Astrocyte (in vitro differentiated cells and primary cell): ENCODE measurements around the gene FLII. TPM values are rescaled to one million over a fixed set of nuclear protein-coding genes. Genes with fewer than 3 reads are reported as not detected.
A peak's percentile ranks its signal among the peaks of the same experiment; 100 is the strongest.

Experiments
- DNase-seq: peaks from one replicate; pipeline ENCODE4 v3.0.0-alpha.2; 2010; ENCODE audit warnings: low read depth
- FAIRE-seq: peaks from 2 replicates; lab custom pipeline; 2011; peaks lifted over from hg19 to GRCh38; lab: Jason Lieb, UNC
- H2AFZ ChIP-seq: 2 replicates; pipeline ENCODE4 v1.6.0; 2012; ENCODE audit warnings: low read depth, low read length, inconsistent platforms
- H3K27ac ChIP-seq: 2 replicates; pipeline ENCODE4 v1.5.1; 2011; ENCODE audit warnings: low read depth, low read length, inconsistent platforms
- H3K27me3 ChIP-seq: 2 replicates; pipeline ENCODE4 v1.6.0; 2011; ENCODE audit warnings: low read length, inconsistent platforms; ENCODE audit not compliant: insufficient read depth
- H3K36me3 ChIP-seq: 2 replicates; pipeline ENCODE4 v1.5.1; 2011; ENCODE audit warnings: low read length, inconsistent platforms; ENCODE audit not compliant: insufficient read depth
- H3K4me1 ChIP-seq: 2 replicates; pipeline ENCODE4 v1.5.1; 2011; ENCODE audit warnings: low read length, inconsistent platforms; ENCODE audit not compliant: insufficient read depth
- H3K4me2 ChIP-seq: 2 replicates; pipeline ENCODE4 v1.6.0; 2012; ENCODE audit warnings: low read length, inconsistent platforms
- H3K4me3 ChIP-seq: 2 replicates; pipeline ENCODE4 v1.5.1; 2011; ENCODE audit warnings: low read depth, mild to moderate bottlenecking, low read length, inconsistent platforms; ENCODE audit not compliant: insufficient read depth
- H3K79me2 ChIP-seq: 2 replicates; pipeline ENCODE4 v1.6.0; 2012; ENCODE audit warnings: mild to moderate bottlenecking, low read length, inconsistent platforms; ENCODE audit not compliant: insufficient read depth
- H3K9ac ChIP-seq: 2 replicates; pipeline ENCODE4 v1.6.0; 2012; ENCODE audit warnings: mild to moderate bottlenecking, low read length, inconsistent platforms
- H3K9me3 ChIP-seq: 2 replicates; pipeline ENCODE4 v1.5.1; 2012; ENCODE audit warnings: low read depth, mild to moderate bottlenecking, low read length, inconsistent platforms; ENCODE audit not compliant: insufficient read depth
- H4K20me1 ChIP-seq: 2 replicates; pipeline ENCODE4 v1.6.0; 2012; ENCODE audit warnings: low read length, inconsistent platforms; ENCODE audit not compliant: insufficient read depth
- H3K27ac Mint-ChIP-seq: one replicate; pipeline ENCODE4 v1.8.0; 2021; ENCODE audit warnings: mild to moderate bottlenecking, mixed read lengths; ENCODE audit not compliant: unreplicated experiment
- H3K27me3 Mint-ChIP-seq: one replicate; pipeline ENCODE4 v1.8.0; 2021; ENCODE audit warnings: low read depth, mixed read lengths; ENCODE audit not compliant: unreplicated experiment
- H3K36me3 Mint-ChIP-seq: one replicate; pipeline ENCODE4 v1.8.0; 2021; ENCODE audit warnings: low read depth, mixed read lengths; ENCODE audit not compliant: unreplicated experiment
- H3K4me1 Mint-ChIP-seq: one replicate; pipeline ENCODE4 v1.8.0; 2021; ENCODE audit warnings: low read depth, mixed read lengths; ENCODE audit not compliant: unreplicated experiment
- H3K4me3 Mint-ChIP-seq: one replicate; pipeline ENCODE4 v1.8.0; 2021; ENCODE audit warnings: mild to moderate bottlenecking, moderate library complexity, mixed read lengths; ENCODE audit not compliant: unreplicated experiment
- H3K9me3 Mint-ChIP-seq: one replicate; pipeline ENCODE4 v1.8.0; 2021; ENCODE audit warnings: mild to moderate bottlenecking, mixed read lengths; ENCODE audit not compliant: unreplicated experiment
- CTCF ChIP-seq: IDR thresholded peaks from 2 replicates; pipeline ENCODE4 v1.5.1; 2011; ENCODE audit warnings: low read depth, mild to moderate bottlenecking, inconsistent platforms, low read length, moderate library complexity; ENCODE audit not compliant: insufficient read depth
- EZH2 ChIP-seq: IDR thresholded peaks from 2 replicates; pipeline ENCODE4 v1.6.1; 2012; ENCODE audit warnings: mild to moderate bottlenecking, low read length, inconsistent platforms; ENCODE audit not compliant: insufficient read depth
- total RNA-seq: library from RNA; stranded (reverse); gene quantifications from 2 replicates; pipeline ENCODE4 v1.2.1, GENCODE V29; 2021

FLII gene
- total RNA-seq, 1 donor from 2014 or later = 257 TPM

GRCh38 chr17:18241229-18241871 lies 17.2 kb downstream of the FLII start:
- no peak for TF ChIP-seq CTCF
- TF ChIP-seq EZH2 = no peak
- Mint-ChIP-seq H3K27ac (peak overlapping the region; percentile 75), H3K4me1 (no peaks in the 10 kb centered on the region), H3K27me3 (no peaks in the 10 kb centered on the region), H3K9me3 (no peaks in the 10 kb centered on the region), H3K4me3 (no peak overlapping the region), H3K36me3 (peaks cover 25% of the 10 kb centered on the region)
- H3K79me2 ChIP-seq = no peaks in the 10 kb centered on the region
- peaks cover 4% of the 10 kb centered on the region for H3K4me1 ChIP-seq
- FAIRE-seq (no peak), DNase-seq (no peak)
- H4K20me1 ChIP-seq = peaks cover 32% of the 10 kb centered on the region
- no peak overlapping the region for H3K9ac ChIP-seq
- H2AFZ ChIP-seq = no peak overlapping the region
- H3K9me3 ChIP-seq = no peaks in the 10 kb centered on the region
- no peak overlapping the region for H3K27ac ChIP-seq
- H3K27me3 ChIP-seq = no peaks in the 10 kb centered on the region
- no peak overlapping the region for H3K4me3 ChIP-seq
- H3K36me3 ChIP-seq = peaks cover 17% of the 10 kb centered on the region
- H3K4me2 ChIP-seq = no peak overlapping the region

GRCh38 chr17:18240449-18240848 lies 18.1 kb downstream of the FLII start:
- no peak overlapping the region for H3K9ac ChIP-seq
- no peaks in the 10 kb centered on the region for H3K27me3 ChIP-seq
- no peak overlapping the region for H3K27ac ChIP-seq
- H3K9me3 ChIP-seq = no peaks in the 10 kb centered on the region
- no peak overlapping the region for H3K4me3 Mint-ChIP-seq
- H3K4me1 ChIP-seq = peaks cover 13% of the 10 kb centered on the region
- H3K36me3 ChIP-seq = peaks cover 10% of the 10 kb centered on the region
- no peak overlapping the region for H3K4me2 ChIP-seq
- TF ChIP-seq CTCF = no peak
- H3K4me1 Mint-ChIP-seq = peaks cover 6% of the 10 kb centered on the region
- H4K20me1 ChIP-seq = peaks cover 23% of the 10 kb centered on the region
- H2AFZ ChIP-seq = no peak overlapping the region
- H3K27me3 Mint-ChIP-seq = no peaks in the 10 kb centered on the region
- no peak for DNase-seq
- peaks cover 23% of the 10 kb centered on the region for H3K36me3 Mint-ChIP-seq
- no peak overlapping the region for H3K27ac Mint-ChIP-seq
- H3K79me2 ChIP-seq = no peaks in the 10 kb centered on the region
- no peak for FAIRE-seq
- no peak overlapping the region for H3K4me3 ChIP-seq
- H3K9me3 Mint-ChIP-seq = no peaks in the 10 kb centered on the region

- H3K4me1 Mint-ChIP-seq = peaks cover 6% of the 10 kb centered on the region
- FAIRE-seq = no peak
- peaks cover 21% of the 10 kb centered on the region for H3K36me3 Mint-ChIP-seq
Observed at GRCh38 chr17:18238299-18238698, 20.2 kb downstream of the FLII start.

More at GRCh38 chr17:18238299-18238698, 20.2 kb downstream of the FLII start:
- Histone ChIP-seq H4K20me1 (peaks cover 12% of the 10 kb centered on the region), H3K9ac (no peak overlapping the region), H3K4me2 (no peak overlapping the region), H3K79me2 (no peaks in the 10 kb centered on the region), H3K36me3 (peaks cover 3% of the 10 kb centered on the region), H3K4me3 (no peak overlapping the region), H3K4me1 (peaks cover 17% of the 10 kb centered on the region), H3K27me3 (no peaks in the 10 kb centered on the region), H2AFZ (no peak overlapping the region), H3K27ac (no peak overlapping the region), H3K9me3 (no peaks in the 10 kb centered on the region)
- H3K9me3 Mint-ChIP-seq = no peaks in the 10 kb centered on the region
- no peak overlapping the region for H3K4me3 Mint-ChIP-seq
- no peaks in the 10 kb centered on the region for H3K27me3 Mint-ChIP-seq
- H3K27ac Mint-ChIP-seq = no peak overlapping the region
- TF ChIP-seq EZH2 = no peak
- TF ChIP-seq CTCF = no peak
- no peak for DNase-seq
